AG20443 (cell line): Measurements from ENCODE around the gene DAPP1.
"Not testable (repeated sequence)": the region's sequence is repeated elsewhere in the genome, so short reads cannot be mapped to it uniquely, and the experiment has no call there.

Experiments used
- DNase-seq: peaks from one replicate; pipeline ENCODE4 v3.0.0; 2012; ENCODE audit warnings: low spot score, mixed read lengths

Gene DAPP1

GRCh38 chr4:99824070-99824599, 7.5 kb downstream of the DAPP1 start:
- DNase-seq, result no peak

GRCh38 chr4:99825272-99825671, 8.6 kb downstream of the DAPP1 start:
- no peak for DNase-seq

GRCh38 chr4:99826016-99826415, 9.4 kb downstream of the DAPP1 start:
- no peak for DNase-seq

- DNase-seq, result no peak
These were observed 10.8 kb downstream of the DAPP1 start for GRCh38 chr4:99827454-99827853.

- DNase-seq, result no peak
These were observed 11.2 kb downstream of the DAPP1 start for GRCh38 chr4:99827857-99828256.

- no peak for DNase-seq
These were observed 11.8 kb downstream of the DAPP1 start for GRCh38 chr4:99828477-99828876.

- DNase-seq, result not testable (repeated sequence)
These were observed 13.4 kb downstream of the DAPP1 start for GRCh38 chr4:99830051-99830450.

- DNase-seq, result no peak
These were observed 15.7 kb downstream of the DAPP1 start for GRCh38 chr4:99832321-99832720.

GRCh38 chr4:99832758-99833157, 16.1 kb downstream of the DAPP1 start:
- no peak for DNase-seq

GRCh38 chr4:99833756-99834155, 17.1 kb downstream of the DAPP1 start:
- DNase-seq, result no peak

- DNase-seq, result no peak
These were observed 17.9 kb downstream of the DAPP1 start for GRCh38 chr4:99834569-99834968.

- DNase-seq, result no peak
These were observed 19.3 kb downstream of the DAPP1 start for GRCh38 chr4:99835942-99836341.

- no peak for DNase-seq
These were observed 22.3 kb downstream of the DAPP1 start for GRCh38 chr4:99838927-99839326.

GRCh38 chr4:99841129-99841528, 24.5 kb downstream of the DAPP1 start:
- DNase-seq, result no peak

- DNase-seq, result no peak
These were observed 26.8 kb downstream of the DAPP1 start for GRCh38 chr4:99843413-99843812.

- no peak for DNase-seq
These were observed 27.4 kb downstream of the DAPP1 start for GRCh38 chr4:99844048-99844447.

- no peak for DNase-seq
These were observed 28.6 kb downstream of the DAPP1 start for GRCh38 chr4:99845179-99845578.

GRCh38 chr4:99845708-99846469, 29.3 kb downstream of the DAPP1 start:
- no peak for DNase-seq

GRCh38 chr4:99846891-99847290, 30.3 kb downstream of the DAPP1 start:
- no peak for DNase-seq

GRCh38 chr4:99847362-99847976, 30.8 kb downstream of the DAPP1 start:
- no peak for DNase-seq

GRCh38 chr4:99848591-99849001, 32.0 kb downstream of the DAPP1 start:
- no peak for DNase-seq

- no peak for DNase-seq
These were observed 35.6 kb downstream of the DAPP1 start for GRCh38 chr4:99852199-99852749.

- no peak for DNase-seq
These were observed 36.6 kb downstream of the DAPP1 start for GRCh38 chr4:99853190-99853589.
